Renal pelvis (tissue), 4 donors: ENCODE results near the gene MCC. TPM values are rescaled to one million over a fixed set of nuclear protein-coding genes. Genes with fewer than 3 reads are reported as not detected.

Experiments
- DNase-seq: peaks from one replicate; pipeline ENCODE4 v3.0.0-alpha.2; 2013
- polyA plus RNA-seq, 3 donors: library from polyadenylated mRNA; unstranded; fragments of 120-200 nt; gene quantifications; one replicate each; pipeline ENCODE4 v1.2.1, GENCODE V29; 2013; ENCODE audit not compliant: insufficient read length in 3 of 3

MCC gene
- polyA plus RNA-seq, 3 donors, result 28.1 to 30.1 (median 29.4) TPM

DNA sequence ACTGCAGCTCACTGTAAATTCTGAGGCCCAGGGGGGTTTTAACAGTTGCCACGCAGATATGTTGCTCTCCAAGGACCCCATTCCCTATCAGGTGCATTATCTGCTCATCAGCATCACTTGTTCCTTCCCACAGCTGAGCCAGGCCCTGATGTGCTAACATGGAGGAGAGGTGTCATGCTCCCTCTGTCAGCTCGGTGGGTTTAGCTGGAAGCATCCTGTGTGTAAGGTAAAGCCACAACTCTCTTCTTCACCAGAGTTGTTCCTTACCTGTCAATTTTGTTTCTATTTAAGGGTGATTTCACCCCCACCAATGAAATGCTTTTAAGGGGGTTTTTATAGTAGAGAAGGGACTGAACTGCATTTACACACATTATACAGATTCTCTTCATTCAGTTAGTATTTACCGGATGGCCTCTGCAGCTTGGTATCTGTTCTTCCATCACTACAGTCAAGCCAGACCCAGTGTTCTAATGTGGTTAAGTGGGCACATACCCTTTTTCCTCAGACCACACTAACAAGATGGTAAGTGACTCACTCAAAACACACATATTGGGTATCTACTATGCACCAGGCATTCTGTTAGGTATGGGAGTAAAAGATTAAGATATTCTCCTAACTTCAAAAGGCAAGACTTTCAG lies 306.3 kb downstream of the MCC start:
- no peak for DNase-seq

DNA sequence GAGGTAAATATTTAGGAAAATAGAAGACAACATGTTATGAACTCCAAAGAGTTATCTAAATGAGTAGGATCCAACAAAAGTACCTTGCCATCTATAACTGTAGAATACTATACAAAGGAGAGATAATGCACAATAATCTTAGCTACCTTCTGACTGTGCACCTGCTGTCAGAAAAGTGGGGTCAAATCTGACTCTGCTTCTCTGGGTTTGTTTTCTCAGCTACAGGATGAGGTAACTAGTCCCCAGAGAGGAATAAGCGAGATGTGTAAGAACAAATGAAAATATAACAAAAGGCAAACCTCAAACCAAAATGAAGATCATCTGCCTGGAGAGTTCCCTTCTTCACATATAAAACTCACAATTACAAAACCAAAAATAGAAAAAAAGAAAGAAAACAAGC lies 306.8 kb downstream of the MCC start:
- no peak for DNase-seq

DNA sequence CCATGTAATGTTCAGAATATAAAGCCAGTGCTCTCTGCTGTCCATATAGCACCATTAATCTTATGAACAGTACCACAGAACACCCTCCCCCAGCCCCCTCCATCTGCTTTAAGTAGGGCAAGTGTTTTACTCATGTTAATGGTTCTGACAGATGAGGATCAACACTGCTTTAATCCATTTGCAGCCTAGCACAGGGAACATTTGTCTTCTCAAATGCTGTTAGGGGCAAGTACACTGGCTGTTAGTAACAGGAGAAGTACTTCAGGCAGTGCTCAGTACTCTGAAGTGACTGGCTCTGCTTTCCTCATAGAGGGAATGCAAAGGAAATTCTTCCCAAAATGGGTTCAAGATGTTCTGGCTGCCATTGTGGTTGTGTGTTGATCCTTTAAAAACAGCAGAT lies 309.1 kb downstream of the MCC start:
- DNase-seq, result no peak

DNA sequence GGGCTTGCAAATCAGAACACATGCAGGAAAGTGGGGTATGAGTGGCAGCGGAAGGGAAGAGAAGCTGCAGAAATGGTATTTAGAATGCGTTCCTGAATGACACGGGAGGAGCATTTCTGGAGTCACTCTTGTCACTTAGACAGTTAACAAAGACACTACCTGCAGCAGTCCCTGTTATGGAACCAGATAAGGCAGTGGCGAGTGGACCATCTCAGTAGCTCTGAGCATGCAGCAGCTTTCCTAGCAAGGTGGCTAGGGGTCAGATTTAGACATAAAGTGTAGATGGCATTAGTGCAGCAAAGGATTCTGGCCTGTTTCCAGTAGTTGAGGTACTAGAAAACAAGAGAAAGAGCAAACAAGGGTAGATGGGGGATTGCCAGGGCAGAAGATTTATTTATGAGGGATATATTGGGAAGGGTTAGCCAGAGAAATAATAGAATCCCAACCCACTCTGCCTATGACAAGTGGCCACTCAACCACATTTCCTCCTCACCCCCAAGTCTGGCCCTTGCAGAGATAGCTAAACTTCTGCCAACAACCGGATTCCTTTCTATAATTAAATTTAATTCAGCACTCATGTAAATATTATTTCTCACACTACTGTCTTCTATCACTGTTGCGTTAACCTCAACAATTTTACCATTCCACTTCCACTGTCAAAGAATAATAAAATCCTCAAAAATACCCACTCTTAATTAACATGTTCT lies 310.0 kb downstream of the MCC start:
- no peak for DNase-seq

DNA sequence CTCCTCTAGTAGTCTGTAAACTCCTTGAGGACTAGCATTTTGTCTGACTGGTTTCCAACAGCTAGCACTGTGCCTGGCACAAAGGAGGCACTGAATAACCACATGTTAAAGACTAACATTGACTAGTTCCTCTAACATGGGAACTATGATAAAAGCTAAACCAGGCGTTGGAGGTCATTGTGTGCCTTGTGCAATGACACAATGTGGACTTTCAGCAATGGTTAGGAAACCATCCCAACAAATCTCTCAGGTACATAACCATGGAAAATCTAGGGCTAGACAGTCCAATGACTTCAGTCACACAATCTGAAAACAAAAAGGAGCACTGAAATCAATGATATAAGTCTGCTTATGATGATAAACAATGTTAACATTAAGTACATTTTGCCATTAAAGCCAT lies 311.0 kb downstream of the MCC start:
- DNase-seq, result no peak

DNA sequence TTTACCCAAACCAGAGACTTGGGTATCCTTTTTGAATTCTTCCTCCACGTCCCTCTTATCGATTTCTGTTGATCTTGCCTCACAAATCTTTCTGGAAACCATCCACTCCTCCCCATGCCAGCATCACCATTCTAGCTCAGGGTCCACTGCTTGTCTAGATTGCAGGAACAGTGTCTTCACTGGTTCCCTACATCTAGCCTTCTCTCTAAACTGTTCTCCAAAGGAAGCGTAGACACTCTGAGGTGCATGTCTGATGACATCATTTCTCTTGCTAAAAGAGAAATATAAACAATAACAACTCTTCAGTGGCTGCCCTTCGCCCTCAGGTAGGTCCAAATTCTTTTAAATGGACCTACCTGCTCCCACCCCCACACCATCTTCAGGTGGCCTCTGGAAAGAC lies 311.5 kb downstream of the MCC start:
- no peak for DNase-seq

DNA sequence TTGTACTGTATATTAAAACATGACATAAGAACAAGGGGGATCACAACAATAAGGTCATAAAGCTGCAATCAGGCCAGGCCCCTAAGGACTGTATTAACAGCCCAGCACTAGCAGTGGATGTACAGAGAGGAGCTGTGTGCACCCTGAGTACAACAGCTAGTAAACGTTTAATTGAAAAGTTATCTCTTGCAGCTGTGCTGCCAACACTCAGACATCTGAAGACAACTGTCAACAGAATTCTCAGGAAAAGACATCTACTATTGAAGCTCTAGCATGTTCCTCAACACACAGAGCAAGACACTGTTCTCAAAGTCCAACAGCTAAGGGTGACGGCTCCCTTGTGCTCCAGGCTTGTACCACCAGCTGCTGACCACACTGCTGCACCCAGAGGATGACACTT lies 312.1 kb downstream of the MCC start:
- DNase-seq, result no peak

DNA sequence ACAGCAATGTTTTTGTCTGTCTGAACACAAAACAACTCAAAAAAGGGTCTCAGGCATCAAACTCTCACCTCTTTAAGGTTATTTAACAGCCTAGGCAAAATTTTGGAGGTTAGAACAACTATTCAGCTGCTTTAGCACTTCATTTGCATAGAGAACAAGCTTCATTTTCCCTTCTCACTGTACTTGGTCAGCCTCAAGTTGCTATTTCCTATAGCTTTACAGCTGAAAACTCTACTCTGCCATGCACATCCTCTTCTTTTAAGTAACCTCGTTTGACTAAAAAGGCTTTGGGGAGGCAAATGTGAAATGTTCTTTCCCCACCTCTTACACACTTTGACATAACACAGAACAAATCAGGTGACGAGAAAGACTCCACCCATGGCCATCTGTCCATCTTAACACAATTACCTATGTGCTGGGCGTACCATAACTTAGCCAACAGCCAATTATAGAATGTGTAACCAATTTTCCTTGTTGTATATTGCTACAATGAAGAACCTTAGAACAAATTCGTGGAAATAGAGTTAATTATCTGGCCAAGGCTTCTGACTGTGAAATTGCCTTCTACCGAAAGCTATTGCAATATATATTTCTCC lies 315.9 kb downstream of the MCC start:
- no peak for DNase-seq

DNA sequence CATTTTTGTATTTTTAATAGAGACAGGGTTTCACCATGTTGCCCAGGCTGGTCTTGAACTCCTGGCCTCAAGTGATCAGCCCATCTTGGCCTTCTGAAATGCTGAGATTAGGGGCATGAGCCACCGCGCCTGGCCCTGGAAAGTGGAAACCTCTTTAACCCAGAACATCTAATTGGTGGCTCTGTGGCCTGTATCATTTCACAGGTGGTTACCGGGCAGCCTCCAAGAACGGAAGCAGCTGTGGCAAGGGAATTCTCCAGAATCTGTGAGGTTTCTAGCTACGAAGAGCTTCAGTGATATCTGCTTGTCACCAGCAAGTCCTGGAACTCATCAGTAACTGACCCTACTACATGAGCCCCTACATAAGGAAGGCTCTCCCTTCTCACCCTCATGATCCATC lies 316.7 kb downstream of the MCC start:
- DNase-seq, result no peak

DNA sequence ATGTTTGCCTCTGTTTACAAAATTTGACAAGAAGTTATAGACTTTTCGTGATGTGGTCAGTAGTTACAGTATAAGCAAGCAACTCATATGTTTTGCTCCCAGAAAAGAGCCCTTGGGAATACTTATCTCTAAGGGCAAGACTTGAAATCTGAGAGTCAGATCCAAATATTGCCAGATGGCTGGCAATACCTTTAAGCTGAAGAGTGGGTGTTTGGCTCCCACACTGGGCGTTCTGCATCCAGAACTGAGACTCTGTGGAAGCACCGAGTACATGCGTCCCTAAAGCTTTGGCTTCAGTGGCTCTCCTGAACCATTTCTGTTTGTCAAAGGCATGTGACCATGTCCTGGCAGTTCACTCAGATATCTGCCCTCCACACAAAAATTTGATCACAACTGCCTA lies 317.5 kb downstream of the MCC start:
- no peak for DNase-seq

DNA sequence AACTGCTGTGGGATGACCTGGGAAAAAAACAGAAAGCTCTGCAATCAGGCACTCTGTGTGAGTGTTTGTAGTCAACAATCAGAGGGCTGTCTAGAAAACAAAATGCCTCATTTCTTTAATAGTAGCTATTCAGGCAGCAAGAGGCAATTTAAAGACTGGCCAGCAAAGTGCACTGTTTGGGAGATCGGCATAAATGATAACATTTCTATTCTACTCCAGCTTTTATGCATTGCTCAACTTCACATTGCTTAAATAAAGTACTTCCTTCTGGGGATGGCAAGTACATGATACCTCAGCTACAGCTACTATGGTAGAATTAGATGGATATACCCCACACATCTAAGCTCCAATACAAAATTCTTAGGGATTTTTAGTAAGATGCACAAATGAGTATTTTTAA lies 318.5 kb downstream of the MCC start:
- no peak for DNase-seq

DNA sequence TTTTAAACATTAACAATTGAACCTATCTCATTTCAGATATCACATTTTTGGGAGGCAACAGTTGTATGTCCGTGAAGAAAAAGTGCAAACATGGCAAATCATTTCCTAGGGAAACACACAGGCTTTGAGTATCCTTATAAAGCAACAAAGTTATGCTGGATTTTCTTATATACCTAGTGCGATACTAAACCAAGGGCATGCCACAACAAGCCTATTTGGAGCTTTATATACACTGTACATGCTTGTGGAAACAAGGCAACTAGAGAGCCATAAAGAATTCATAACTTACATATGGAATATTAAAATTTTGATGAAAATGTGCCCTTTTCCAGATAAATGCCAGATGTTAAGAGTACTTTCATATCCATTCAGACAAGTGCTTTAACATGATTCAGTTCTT lies 320.3 kb downstream of the MCC start:
- no peak for DNase-seq

DNA sequence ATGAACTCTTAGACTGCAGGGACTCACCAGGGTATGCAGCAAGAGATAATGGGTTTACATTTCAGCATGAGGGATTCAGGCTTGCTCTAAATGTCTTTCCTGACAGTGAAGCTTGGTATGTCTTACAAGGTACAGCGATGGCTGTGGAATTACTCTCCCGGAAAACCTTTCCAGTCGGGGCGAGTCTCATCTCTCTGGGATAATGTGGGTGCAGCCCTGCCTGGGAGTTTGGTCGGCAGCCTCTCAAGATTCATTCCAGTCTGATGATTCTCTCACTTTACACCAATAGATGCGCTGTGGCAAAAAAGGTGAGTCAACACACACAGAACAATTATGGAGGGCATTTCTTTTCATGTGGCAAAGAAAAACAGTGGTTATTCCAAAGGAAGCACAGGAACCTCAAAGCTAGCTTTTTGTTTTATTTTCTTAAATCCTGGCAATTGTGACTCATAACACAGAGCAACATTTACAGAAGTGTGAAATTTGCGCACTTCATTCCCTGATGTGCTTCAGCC lies 321.3 kb downstream of the MCC start:
- DNase-seq, result no peak

DNA sequence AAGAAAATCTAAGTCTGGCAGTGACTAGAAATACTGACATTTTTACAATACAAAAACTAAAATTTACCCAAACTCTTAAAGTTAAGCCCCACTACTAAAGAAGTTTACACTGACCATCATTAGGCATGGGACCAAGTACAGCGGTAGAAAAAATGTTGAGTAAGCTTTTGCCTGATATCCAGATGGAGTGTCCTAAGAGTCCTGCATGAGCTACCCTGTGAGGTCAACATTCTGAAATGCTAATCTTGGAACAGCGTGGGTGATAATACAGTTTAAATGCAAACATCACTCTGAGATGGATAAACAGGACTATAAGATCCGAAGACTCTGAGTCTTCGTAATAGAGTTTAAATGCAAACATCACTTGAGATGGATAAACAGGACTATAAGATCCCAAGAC lies 322.0 kb downstream of the MCC start:
- DNase-seq, result no peak

DNA sequence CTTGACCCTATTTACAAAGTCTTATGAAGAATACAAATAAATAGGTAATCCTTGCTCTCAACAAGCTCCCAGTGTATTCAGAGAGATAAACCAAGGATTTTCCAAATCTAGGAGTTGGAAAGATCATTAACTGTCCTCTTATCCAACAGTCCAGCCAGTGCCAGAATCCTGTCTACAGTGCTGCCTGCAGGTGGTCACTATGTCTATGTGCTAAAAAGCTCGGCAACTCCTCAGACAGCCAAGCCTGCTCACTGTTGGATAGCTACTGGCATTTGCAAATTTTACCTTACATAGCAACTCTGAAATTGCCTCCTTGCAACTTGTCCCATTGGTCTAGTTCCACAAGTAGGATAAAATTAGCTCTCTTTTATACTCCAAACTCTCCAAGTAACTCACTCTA lies 324.2 kb downstream of the MCC start:
- DNase-seq, result no peak

DNA sequence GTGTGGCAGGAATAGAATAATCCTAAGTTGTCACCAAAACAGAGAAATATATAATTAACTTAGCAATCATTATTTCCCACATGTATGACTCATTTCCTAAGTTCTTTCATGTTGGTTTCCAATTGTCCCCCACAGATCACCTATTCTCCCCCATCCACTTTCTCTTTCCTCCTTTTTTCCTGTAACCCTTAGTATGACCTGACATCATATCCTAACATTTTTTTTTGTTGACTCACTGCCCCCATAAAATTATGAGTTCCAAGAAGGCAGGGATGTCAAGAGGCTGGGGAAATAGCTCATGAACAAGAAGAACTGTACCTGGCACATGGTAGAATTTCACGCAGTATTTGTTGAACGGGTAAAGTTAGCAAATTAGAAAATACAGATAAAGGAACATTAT lies 324.9 kb downstream of the MCC start:
- no peak for DNase-seq

DNA sequence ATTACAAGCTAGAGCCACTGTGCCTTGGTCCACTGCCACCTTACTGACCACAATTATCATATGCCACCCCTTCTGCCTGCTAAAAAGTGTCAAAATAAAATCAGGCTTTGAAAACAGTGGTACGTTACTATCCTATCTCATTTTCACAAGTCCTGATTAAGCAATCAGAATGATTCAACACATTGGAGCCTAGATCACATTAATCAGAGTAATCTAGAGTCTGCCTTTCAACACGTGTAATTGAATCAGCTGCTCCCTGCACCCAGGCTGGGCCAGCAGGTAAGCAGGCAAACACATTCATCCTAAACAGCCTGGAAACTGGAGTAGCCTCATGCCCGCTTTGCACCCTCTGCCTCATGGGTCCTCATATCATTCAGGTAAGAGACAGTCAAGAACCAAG lies 325.5 kb downstream of the MCC start:
- no peak for DNase-seq

DNA sequence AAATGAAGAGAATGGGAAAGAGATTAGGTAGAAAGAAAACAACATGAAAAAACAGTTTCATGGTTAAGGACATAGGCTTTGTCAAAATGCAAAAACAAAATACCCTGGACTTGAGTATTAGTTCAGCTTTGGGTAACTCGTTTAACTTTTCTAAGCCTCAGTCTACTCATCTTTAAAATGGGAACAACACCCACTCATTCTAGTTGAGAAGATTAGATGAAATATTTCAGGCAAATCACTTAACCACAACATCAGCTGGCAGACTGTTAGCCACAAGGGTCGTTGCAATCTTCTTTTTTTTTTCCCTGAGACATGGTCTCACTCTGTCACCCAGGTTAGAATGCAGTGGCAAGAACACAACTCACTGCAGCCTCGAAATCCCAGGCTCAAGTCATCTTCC lies 326.0 kb downstream of the MCC start:
- DNase-seq, result no peak

DNA sequence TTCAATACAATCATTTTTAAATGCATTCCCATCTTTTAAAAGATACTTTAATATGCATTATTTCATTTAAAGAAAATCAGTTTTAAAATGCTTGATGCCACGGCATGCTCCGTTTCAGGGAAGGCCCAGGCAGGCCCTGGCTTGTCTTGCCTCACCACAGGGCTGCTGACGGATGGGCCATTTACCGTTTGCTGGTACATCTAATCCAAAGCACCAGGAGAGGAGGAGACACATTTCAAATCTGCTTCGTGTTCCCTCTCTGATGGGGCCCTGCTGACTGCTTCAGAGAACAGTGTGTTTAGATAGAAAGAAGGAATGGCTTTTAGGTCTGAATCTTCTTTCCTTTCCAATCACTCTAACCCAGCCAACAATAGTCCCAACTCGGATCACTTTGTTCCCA lies 326.4 kb downstream of the MCC start:
- DNase-seq, result no peak

DNA sequence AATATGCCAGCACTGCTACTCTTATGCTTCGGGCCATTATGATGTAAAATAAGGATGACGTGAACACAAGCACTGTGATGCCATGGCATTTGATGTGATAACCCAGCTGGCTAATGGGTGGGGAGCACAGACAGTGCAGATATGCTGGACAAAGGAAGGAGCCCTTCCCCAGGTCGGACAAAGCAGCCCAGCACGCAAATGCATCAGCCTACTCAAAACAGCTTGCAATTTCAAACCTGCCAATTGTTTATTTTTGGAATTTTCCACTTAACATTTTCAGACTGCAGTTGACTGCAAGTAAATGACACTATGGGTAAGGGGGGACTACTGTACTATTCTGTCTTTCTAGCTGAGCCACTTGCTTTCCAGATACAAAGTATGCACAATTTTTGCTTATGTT lies 330.4 kb downstream of the MCC start:
- no peak for DNase-seq

DNA sequence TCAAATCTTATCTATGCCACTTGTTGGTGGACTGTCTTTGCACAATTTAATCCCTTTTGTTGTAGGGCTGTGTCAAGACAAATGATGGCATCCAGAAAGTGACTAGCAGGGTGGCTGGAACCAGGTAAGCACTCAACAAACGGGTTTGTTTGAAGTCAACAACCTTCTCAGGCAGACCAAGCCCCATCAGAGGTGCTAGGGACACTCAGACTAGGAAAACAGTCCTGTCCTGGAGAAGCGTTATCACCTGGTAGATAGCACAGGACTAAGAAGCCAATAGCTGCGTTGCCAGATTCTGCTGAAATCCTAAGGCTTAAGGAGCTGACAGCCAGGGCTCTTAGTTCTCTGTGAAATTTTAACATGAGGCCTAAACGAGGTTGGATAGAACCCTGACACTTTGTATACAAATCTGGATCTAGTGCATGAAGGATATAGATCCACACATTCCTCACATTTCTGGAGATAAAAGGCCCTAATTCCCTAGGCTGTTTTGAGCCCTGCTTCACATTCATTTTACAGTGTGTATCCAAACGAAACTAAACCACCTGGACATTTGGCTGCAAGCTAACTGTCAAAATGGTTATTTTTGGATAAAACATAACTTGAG lies 331.9 kb downstream of the MCC start:
- no peak for DNase-seq

DNA sequence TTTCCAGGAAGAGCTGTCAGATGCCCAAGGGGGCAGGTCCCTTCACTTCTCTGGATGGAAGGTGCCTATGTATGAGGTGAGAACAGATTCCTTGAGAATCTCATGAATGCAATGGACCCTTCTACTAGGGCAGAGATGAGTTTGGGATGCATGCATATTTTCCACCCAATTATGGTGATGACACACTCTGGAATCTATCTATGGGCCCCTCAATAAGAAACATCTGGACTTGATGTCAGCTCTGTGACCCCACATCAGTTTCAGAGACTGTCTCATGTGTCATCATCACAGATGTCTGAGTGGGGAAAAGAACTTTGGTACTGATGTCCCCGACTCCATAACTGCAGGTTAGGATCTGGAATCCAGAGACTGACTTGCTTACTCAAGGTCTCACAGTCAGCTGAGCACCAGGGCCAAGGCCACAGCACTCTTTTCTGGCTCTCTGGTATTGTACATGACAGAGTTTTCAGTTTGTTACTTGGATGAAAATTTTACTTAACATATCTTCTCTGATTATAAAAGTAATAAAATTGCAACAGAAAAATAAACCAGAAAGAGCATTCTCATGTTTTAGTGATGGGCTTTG lies 334.6 kb downstream of the MCC start:
- no peak for DNase-seq

DNA sequence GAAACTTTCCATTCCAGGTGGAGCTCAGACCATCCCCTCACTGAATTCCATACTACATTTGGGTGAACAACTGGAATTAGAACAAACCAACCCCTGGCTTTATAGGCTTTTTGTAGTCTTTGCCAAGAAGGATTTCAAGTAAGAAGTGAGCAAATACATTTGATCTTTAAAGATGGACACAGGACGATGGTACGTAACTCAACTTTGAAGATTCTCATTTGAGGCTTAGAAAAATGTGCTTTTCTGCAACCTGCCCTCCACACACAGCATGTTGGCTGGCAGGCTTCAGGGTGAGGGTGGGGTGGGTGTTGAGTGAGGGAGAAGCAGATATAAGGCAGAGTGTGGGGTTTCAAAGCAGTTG lies 335.9 kb downstream of the MCC start:
- DNase-seq, result no peak
